Endothelial cell (in vitro differentiated cells): ENCODE measurements around the gene MEIS1. TPM values are rescaled to one million over a fixed set of nuclear protein-coding genes. Genes with fewer than 3 reads are reported as not detected.

Source experiments
- DNase-seq: peaks from one replicate; pipeline ENCODE4 v3.0.0; 2021; ENCODE audit warnings: low spot score
- H3K27ac Mint-ChIP-seq: one replicate; pipeline ENCODE4 v1.8.0; 2021; ENCODE audit warnings: mixed read lengths, inconsistent platforms; ENCODE audit not compliant: unreplicated experiment
- H3K27me3 Mint-ChIP-seq: one replicate; pipeline ENCODE4 v1.8.0; 2021; ENCODE audit warnings: mild to moderate bottlenecking, moderate library complexity, mixed read lengths, inconsistent platforms; ENCODE audit not compliant: unreplicated experiment
- H3K36me3 Mint-ChIP-seq: one replicate; pipeline ENCODE4 v1.8.0; 2021; ENCODE audit warnings: mild to moderate bottlenecking, low read depth, mixed read lengths, inconsistent platforms; ENCODE audit not compliant: unreplicated experiment
- H3K4me1 Mint-ChIP-seq: one replicate; pipeline ENCODE4 v1.8.0; 2021; ENCODE audit warnings: mild to moderate bottlenecking, mixed read lengths, inconsistent platforms; ENCODE audit not compliant: unreplicated experiment
- H3K4me3 Mint-ChIP-seq: one replicate; pipeline ENCODE4 v1.8.0; 2021; ENCODE audit warnings: mild to moderate bottlenecking, mixed read lengths, inconsistent platforms; ENCODE audit not compliant: unreplicated experiment
- H3K9me3 Mint-ChIP-seq: one replicate; pipeline ENCODE4 v1.8.0; 2021; ENCODE audit warnings: mixed read lengths, inconsistent platforms; ENCODE audit not compliant: unreplicated experiment
- CTCF ChIP-seq: fragments of 200-600 bp; sonication (generic); IDR thresholded peaks from one replicate; pipeline ENCODE4 v1.5.0; 2021; ENCODE audit warnings: antibody characterized with exemption; ENCODE audit not compliant: unreplicated experiment
- total RNA-seq: library from RNA; stranded (reverse); fragmentation: NEBNext Ultra II Directional; extraction: Animal tissue kit (Norgen Biotek cat#: 25700); gene quantifications from one replicate; pipeline ENCODE4 v1.2.1, GENCODE V29; 2021; ENCODE audit not compliant: unreplicated experiment

MEIS1 gene
- total RNA-seq, 1 donor from 2014 or later: 13.3 TPM

- Mint-ChIP-seq H3K4me1 (peaks cover 12% of the 10 kb centered on the region), H3K27ac (no peak overlapping the region), H3K27me3 (peaks cover 12% of the 10 kb centered on the region), H3K36me3 (peaks cover 3% of the 10 kb centered on the region), H3K4me3 (no peak overlapping the region), H3K9me3 (no peaks in the 10 kb centered on the region)
- TF ChIP-seq CTCF: no peak
- DNase-seq: no peak
Measured at GRCh38 chr2:66447677-66448076, 12.8 kb downstream of the MEIS1 start.

- TF ChIP-seq CTCF: no peak
- no peak overlapping the region for H3K4me3 Mint-ChIP-seq
- no peak for DNase-seq
- peaks cover 9% of the 10 kb centered on the region for H3K27me3 Mint-ChIP-seq
- H3K9me3 Mint-ChIP-seq: no peaks in the 10 kb centered on the region
- H3K27ac Mint-ChIP-seq: no peak overlapping the region
- peaks cover 12% of the 10 kb centered on the region for H3K4me1 Mint-ChIP-seq
- peaks cover 3% of the 10 kb centered on the region for H3K36me3 Mint-ChIP-seq
Measured at GRCh38 chr2:66448136-66448991, 13.4 kb downstream of the MEIS1 start.

GRCh38 chr2:66452214-66452613 is 17.3 kb downstream of the MEIS1 start:
- no peaks in the 10 kb centered on the region for H3K9me3 Mint-ChIP-seq
- H3K27me3 Mint-ChIP-seq: peaks cover 1% of the 10 kb centered on the region
- H3K36me3 Mint-ChIP-seq: no peaks in the 10 kb centered on the region
- H3K27ac Mint-ChIP-seq: no peak overlapping the region
- no peak overlapping the region for H3K4me3 Mint-ChIP-seq
- H3K4me1 Mint-ChIP-seq: no peaks in the 10 kb centered on the region
- DNase-seq: no peak
- no peak for TF ChIP-seq CTCF

- Mint-ChIP-seq H3K4me3 (no peak overlapping the region), H3K4me1 (no peaks in the 10 kb centered on the region), H3K27me3 (peaks cover under 1% of the 10 kb centered on the region), H3K9me3 (no peaks in the 10 kb centered on the region), H3K36me3 (no peaks in the 10 kb centered on the region), H3K27ac (no peak overlapping the region)
- no peak for DNase-seq
- TF ChIP-seq CTCF: no peak
Measured at GRCh38 chr2:66452917-66453316, 18.0 kb downstream of the MEIS1 start.

- H3K4me1 Mint-ChIP-seq: no peaks in the 10 kb centered on the region
- H3K4me3 Mint-ChIP-seq: no peak overlapping the region
- H3K27ac Mint-ChIP-seq: no peak overlapping the region
- no peaks in the 10 kb centered on the region for H3K27me3 Mint-ChIP-seq
- H3K9me3 Mint-ChIP-seq: no peaks in the 10 kb centered on the region
- DNase-seq: no peak
- no peak for TF ChIP-seq CTCF
- H3K36me3 Mint-ChIP-seq: no peaks in the 10 kb centered on the region
Measured at GRCh38 chr2:66455490-66455889, 20.6 kb downstream of the MEIS1 start.
